NCI-H2171 treated with DMSO at 0.1 percent for 48 hours (cell line): ENCODE measurements around the gene SLC15A5.

Source experiments
- DNase-seq: peaks from one replicate; lab custom pipeline; 2025; lab: John Stamatoyannopoulos, UW

Gene SLC15A5

DNA sequence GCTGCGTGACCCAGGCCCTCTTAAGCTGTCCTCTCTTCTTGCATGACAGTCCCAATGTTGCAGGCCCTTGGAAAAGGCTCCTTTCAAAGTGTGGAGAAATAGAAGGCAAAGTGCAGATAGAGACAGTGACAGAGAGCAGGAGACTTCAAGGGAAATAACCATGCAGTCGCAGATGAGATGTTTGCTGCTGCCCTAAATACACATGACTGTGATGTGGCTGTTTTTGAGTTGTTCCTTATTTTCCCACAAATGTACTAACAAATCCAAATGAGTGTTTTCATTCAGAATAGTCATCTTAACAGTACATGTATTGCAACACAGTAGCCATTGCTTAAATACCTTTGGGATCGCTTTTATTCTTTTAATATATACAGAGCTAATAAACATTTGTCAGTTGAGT is 101.6 kb downstream of the SLC15A5 start:
- no peak for DNase-seq

DNA sequence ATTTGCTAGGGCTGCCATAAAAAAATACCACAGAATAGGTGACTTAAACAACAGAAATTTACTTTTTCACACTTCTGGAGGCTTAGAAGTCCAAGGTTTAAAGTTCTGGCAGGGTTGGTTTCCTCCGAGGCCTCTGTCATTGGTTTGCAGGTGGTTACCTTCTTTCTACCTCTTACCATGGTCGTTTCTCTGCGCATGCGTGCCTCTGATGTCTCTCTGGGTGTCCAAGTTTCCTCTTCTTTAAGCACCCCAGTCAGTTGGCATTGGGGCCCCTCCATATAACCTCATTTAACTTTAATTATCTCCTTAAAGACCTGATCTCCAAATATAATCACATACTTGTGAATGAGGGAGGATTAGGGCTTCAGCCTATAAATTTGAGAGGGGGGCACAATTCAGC is 103.2 kb downstream of the SLC15A5 start:
- no peak for DNase-seq

DNA sequence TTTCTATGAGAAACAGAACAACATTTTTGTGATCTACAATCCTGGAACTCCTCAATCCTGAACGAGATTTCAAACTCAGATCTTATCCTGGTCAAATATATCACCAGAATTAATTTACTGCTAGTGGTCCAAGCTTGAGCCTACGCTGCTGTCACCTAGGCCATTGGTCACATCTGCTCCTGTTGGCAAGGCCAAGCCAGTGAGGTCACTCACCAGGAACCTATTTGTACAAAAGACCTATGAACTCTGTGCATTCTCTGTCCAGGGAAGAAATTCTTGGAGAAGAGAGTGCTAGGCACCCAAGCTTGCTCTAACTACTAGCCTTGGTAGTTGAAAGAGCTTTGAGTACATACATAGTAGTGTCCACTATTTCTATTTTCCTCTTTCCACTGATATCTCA is 106.1 kb downstream of the SLC15A5 start:
- DNase-seq, result no peak

DNA sequence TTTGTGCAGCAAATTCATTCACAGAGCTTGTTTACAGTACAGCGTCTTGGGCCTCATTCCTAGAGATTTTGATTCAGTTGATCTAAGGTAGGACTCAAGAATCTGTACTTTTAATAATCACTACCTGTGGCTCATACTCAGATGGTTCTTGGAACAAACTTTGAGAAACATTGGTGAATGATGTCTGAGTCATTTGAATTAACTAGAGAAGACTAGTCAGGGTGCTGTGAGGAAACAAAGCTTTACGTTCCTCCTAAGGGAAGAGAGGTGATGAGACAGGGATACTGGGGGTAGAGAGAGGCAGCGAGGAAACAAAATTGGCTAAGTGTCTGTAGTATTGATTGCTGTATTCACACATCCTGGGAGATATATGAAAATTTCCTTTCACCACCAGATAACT is 109.4 kb downstream of the SLC15A5 start:
- no peak for DNase-seq

DNA sequence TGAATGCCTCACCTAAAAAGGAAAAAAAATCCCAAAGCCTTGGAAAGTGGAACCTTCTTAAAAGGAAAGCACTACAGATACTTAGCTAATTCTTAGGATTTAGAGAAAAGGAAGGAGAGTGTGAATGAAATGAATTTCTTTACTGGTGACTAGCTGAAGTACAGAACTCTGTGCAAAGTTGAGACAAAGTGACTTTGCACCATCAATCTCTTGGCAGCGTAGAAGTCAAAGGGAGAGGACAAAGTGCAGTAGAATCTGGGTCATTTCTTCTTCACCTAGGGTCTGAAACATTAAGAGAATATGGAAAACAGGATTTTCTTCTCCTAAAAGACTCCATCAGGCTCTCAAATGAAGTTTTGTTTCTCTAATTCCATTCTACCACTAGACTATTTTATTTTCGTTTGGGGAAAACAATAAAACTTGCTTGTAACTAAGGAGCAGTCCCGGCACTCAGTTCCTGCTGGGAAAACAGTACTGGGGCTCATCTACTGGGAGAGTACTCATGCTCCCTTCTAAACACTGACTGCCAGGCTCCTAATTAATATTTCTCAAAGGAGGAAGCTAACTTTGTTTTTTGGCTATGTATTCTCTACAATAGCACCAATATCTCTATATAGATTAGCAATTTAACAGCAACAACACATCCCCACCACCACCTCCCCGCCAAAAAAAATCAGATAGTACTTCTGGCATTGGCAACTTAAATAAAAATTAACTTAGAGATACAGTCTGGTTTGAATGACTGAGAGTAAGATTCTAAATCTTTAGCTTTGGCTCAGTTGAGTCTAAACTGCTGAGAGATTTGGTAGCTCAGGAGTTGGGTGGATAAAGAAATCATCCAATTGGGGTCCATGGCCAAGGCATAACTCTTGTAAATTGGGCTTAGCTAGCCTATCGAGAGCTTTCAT is 110.7 kb downstream of the SLC15A5 start:
- no peak for DNase-seq

DNA sequence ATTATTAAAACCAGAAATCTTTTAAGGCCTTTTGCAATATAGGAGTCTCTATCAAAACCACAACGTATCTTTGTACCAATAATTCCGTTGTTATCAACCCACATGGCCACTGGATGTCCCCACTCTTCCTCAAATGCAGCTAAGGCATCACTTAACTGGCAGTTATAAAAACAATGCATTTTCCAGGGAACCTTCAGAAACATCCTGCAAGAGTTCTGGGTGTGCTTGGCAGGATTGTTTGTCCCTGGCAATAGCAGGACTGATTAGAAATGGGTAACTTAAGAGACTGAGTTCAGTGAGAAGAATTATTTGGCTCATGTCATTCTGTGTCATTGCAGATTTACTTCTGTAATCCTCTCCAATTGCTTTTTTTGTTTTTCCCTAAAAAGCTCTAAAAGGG is 112.0 kb downstream of the SLC15A5 start:
- peak; percentile 46 for DNase-seq

DNA sequence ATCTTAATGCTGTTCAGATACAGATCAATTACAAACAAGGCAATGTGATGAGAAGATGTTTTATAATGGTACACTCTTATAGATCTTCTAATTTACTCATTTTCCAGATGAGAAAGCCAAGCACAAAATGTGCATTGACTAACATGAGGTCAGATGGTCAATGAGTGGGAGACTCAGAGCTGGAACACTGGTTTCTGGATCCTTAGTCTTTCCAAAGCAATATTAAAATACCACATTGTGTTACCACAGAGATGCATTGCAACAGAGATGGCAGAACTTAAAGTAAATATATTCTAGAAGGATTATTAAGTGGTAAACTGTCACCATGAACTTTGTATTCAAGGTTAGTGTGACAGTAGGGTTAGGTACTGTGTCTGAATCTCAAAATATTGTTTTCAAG is 113.6 kb downstream of the SLC15A5 start:
- DNase-seq, result no peak

DNA sequence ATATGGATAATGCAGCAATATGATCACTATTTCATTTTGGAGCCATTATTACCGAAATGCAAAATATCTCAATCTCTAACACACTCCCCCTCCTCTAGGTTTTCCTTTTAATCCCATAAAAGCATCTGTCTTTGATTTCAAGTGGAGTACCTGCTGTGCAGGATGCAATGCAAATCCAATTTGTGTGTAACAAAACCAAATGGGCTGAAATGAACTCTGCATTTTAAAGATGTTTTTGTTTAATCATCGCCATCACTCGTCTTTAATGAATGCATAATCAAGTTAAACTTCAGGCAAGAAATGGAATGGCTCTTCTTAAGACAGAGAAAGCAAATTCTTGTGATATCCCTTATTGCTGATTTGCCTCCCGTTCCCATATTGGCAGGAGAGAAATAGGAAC is 114.3 kb downstream of the SLC15A5 start:
- DNase-seq, result peak; percentile 22

DNA sequence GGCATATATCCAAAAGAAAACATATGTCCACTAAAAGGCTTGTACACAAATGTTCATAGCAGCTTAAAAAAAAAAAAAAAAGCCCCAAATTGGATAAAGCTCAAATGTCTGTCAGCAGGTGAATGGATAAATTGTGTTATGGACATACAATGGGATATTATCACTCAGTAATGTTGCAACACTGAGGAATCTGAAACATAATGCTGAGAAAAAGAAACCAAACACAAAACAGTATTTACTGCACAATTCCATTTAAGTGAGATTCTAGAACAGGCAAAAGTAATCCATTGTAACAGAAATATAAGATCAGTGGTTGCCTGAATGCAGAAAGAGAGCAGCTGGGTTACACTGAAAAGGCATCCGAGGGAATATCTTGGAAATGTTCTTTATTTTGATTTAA is 117.9 kb downstream of the SLC15A5 start:
- DNase-seq, result no peak

DNA sequence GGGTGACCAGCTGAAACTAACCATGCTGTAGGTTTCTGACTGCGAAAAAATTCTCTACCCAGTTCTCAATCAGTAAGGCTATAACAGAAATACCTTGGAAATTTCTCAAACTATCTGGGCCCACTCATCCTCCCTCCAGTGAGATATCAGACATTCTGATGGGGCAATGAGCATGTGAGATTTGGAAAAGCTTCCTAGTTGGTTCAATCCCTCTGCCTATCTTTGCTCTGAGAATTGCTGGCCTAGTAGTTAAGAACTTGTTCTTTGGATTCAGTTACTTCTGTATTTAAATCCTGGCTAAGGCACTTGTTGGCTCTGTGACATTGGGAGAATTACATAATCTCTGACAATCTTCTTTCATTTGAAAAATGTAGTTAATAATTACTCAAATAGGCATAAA is 119.4 kb downstream of the SLC15A5 start:
- no peak for DNase-seq

DNA sequence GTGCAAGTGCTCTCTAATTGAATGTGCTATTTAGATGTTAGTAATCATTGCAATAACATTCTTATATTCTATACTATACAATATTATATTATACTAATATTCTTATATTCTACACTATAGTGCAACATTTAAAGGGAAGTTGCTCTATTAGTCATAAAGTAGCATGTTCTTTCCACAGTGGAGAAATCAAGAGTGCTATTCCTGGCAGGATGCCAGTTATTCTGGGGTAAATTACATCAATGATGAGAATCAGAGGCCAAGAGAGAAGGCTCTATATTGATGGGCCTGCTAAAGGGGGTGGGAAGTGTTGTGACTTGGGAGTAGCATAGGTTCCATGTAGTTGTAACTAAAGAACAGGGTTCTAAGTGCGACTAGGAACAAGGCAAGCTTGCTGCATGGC is 121.5 kb downstream of the SLC15A5 start:
- DNase-seq, result no peak

DNA sequence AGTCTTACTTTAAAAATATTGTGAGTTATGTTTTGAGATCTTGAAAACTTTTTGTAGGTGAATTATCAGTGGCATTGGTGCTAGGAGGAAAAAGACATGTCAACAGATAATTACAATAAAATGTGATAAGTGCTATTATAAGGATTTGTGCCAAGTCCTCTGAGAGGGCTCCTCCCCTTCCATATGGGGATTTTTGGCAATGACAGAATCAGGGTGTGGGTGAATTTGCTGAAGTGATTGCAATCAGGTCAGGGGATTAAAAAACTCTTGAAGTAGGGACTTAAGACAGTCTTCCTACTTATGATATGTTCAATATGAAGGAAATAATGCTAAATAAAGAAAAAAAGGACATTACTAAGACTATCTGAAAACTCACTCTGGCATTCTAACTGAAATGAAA is 122.5 kb downstream of the SLC15A5 start:
- DNase-seq, result peak; percentile 36

DNA sequence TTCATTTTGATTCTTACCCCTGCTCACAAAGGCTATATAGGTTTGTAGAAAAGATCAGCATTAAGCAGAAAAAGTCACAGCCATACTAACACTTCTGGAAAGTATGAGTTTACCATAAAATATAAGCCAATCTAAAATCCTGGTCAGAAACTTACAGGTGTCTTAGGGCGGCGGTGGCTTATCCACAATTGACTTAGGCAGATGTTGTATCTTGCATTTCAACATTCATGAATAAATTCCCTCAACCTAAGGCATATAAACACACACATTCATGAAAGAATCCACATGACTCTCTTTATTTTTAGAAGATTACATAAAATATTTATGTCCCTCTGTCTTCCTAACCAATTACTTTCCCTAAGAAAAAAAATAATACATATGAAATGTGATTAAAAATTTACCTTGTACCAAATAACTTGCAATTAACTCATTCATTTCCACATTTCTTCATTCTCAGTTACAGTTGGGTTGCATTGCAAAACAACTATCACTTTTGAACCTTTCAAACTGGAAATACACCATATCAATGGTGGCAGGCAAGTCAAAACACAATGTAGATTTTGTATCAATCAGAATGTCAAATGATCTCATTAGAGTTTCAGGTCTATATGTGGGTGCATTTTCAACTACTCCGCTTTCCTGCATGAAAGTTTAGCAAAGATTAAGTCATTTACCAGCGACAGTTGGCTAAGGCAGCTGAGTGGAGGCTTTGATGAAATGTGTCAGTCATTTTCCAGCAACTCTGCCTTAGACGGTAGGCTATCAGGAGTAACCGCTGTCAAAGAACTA is 124.4 kb downstream of the SLC15A5 start:
- DNase-seq, result no peak

DNA sequence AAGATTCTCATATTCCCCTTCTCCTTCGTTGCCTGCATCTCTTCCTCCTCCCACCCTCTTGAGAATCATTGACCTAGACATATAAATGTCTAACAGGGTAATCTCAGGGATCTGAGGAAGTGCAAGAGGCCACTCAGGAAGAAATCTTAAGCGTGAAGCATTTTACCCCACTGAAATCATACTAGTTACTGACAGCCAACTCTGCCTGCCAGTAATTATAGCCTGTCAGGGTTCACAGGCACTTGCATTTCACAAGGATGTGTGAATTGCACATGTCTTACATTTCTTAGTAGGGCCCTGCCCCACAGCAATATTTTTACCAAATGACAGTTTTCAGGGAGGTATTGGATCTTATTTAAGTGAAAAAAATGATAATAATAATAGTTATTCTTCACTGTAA is 127.2 kb downstream of the SLC15A5 start:
- DNase-seq, result no peak

DNA sequence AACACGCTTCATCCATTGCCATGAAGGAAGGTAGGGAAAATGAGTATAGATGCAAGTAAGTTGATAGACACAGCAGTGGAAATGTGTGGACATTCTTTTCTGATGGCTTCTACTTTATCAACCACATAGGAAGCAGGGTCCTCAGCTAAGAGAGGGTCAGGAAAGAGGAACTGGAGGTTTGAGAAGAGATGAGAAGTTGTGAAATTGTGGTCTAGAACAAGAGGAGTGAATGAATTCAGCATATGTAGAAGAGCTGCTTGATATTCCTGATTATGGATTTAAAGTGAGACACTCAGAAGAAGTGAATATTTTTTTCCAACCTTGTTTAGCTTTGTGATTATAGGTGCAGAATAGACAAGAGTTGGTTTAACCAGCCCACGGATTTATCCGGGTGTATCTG is 128.5 kb downstream of the SLC15A5 start:
- DNase-seq, result no peak
